ELF-1 (cell line): Measurements from ENCODE around the gene KLHL10.
"Not testable (repeated sequence)": the region's sequence is repeated elsewhere in the genome, so short reads cannot be mapped to it uniquely, and the experiment has no call there.

Experiments
- DNase-seq: peaks from one replicate; pipeline ENCODE4 v3.0.0-alpha.2; 2016; ENCODE audit warnings: low read depth, low spot score

Gene KLHL10

GRCh38 chr17:41851382-41851781 is 13.8 kb downstream of the KLHL10 start:
- DNase-seq = not testable (repeated sequence)

GRCh38 chr17:41860254-41860931 is 22.8 kb downstream of the KLHL10 start:
- no peak for DNase-seq

GRCh38 chr17:41863074-41863848 is 25.6 kb downstream of the KLHL10 start:
- DNase-seq = peak; percentile 35

GRCh38 chr17:41864498-41864835 is 26.8 kb downstream of the KLHL10 start:
- no peak for DNase-seq

- peak; percentile 98 for DNase-seq
Observed at GRCh38 chr17:41864836-41865595, 27.4 kb downstream of the KLHL10 start, which contains the start of gene KLHL11. Gene KLHL11 (minus strand): TSS chr17:41865423. CDS start chr17:41865370, 53 bp downstream.

GRCh38 chr17:41865596-41865893 is 27.9 kb downstream of the KLHL10 start:
- no peak for DNase-seq

- DNase-seq = no peak
Observed at GRCh38 chr17:41868568-41868967, 30.9 kb downstream of the KLHL10 start.

- DNase-seq = no peak
Observed at GRCh38 chr17:41869426-41869825, 31.8 kb downstream of the KLHL10 start.

- DNase-seq = no peak
Observed at GRCh38 chr17:41870097-41870496, 32.5 kb downstream of the KLHL10 start.

- DNase-seq = no peak
Observed at GRCh38 chr17:41870627-41871026, 33.0 kb downstream of the KLHL10 start.

GRCh38 chr17:41871789-41872188 is 34.2 kb downstream of the KLHL10 start:
- DNase-seq = no peak

- DNase-seq = no peak
Observed at GRCh38 chr17:41873559-41874292, 36.1 kb downstream of the KLHL10 start.

- not testable (repeated sequence) for DNase-seq
Observed at GRCh38 chr17:41874293-41874670, 36.7 kb downstream of the KLHL10 start.

- DNase-seq = no peak
Observed at GRCh38 chr17:41880130-41880529, 42.5 kb downstream of the KLHL10 start.

GRCh38 chr17:41882756-41883155 is 45.1 kb downstream of the KLHL10 start:
- DNase-seq = no peak

GRCh38 chr17:41885733-41886132 is 48.1 kb downstream of the KLHL10 start:
- DNase-seq = peak; percentile 74

- DNase-seq = no peak
Observed at GRCh38 chr17:41888332-41888965, 50.8 kb downstream of the KLHL10 start.

- no peak for DNase-seq
Observed at GRCh38 chr17:41891135-41892020, 53.8 kb downstream of the KLHL10 start.

GRCh38 chr17:41892021-41892376 is 54.4 kb downstream of the KLHL10 start:
- no peak for DNase-seq

- no peak for DNase-seq
Observed at GRCh38 chr17:41893384-41893783, 55.8 kb downstream of the KLHL10 start.
